ENCODE results near the gene NPM3. TPM values are rescaled to one million over a fixed set of nuclear protein-coding genes. Genes with fewer than 3 reads are reported as not detected.

The NPM3 gene
- total and polyA plus RNA-seq, 2 of the 13 experiments (the other 11 are each of a cell fraction or from before 2014, with no cell fraction given) = 47.6 to 129 TPM

- TF ChIP-seq THYN1 (CRISPR knock-in tag; IDR thresholded peaks at IDR 0.05; ENCODE audit: borderline replicate concordance, low read depth) (no peak), ZSCAN25 (CRISPR knock-in tag; IDR thresholded peaks at IDR 0.05) (peak; percentile 61; the same call in 1 of the 2 replicates), KLF11 (CRISPR knock-in tag; IDR thresholded peaks at IDR 0.05) (peak; percentile 27; the same call in 1 of the 2 replicates), ZBTB25 (CRISPR knock-in tag; IDR thresholded peaks at IDR 0.05) (no peak; the same call in 1 of the 2 replicates), E2F5 (CRISPR knock-in tag; conservative IDR thresholded peaks at IDR 0.05) (no peak), BCL6 (CRISPR knock-in tag; IDR thresholded peaks at IDR 0.05) (no peak), ATF2 (CRISPR knock-in tag; IDR thresholded peaks at IDR 0.05) (0 out of 2 replicates have a peak, but pooled peaks have one; percentile 4), ZFP41 (CRISPR knock-in tag; IDR thresholded peaks at IDR 0.05; ENCODE audit: borderline replicate concordance) (no peak), NFKB2 (CRISPR knock-in tag; IDR thresholded peaks at IDR 0.05; ENCODE audit: borderline replicate concordance) (peak; percentile 75; the same call in 1 of the 2 replicates), ZNF713 (CRISPR knock-in tag; IDR thresholded peaks at IDR 0.05) (0 out of 2 replicates have a peak, but pooled peaks have one; percentile 47), MED1 (CRISPR knock-in tag; IDR thresholded peaks at IDR 0.05) (peak; percentile 79), ZNF773 (CRISPR knock-in tag; IDR thresholded peaks at IDR 0.05; ENCODE audit: borderline replicate concordance) (peak; percentile 51; the same call in 1 of the 2 replicates), HOXA7 (CRISPR knock-in tag; IDR thresholded peaks at IDR 0.05) (no peak), LCORL (IDR thresholded peaks at IDR 0.05) (no peak), LCORL (CRISPR knock-in tag; IDR thresholded peaks at IDR 0.05) (0 out of 2 replicates have a peak, but pooled peaks have one; percentile 32), SRF (IDR thresholded peaks at IDR 0.05; ENCODE audit: low read depth, low read length) (no peak), JARID2 (CRISPR knock-in tag; IDR thresholded peaks at IDR 0.05; ENCODE audit: insufficient replicate concordance) (no peak), ZNF629 (CRISPR knock-in tag; conservative IDR thresholded peaks at IDR 0.05) (no peak), FOXK1 (CRISPR knock-in tag; IDR thresholded peaks at IDR 0.05; ENCODE audit: borderline replicate concordance, low read depth) (peak; percentile 92), GATA4 (IDR thresholded peaks at IDR 0.05; ENCODE audit: borderline replicate concordance, low read depth) (0 out of 2 replicates have a peak, but pooled peaks have one; percentile 39), KDM1A (CRISPR knock-in tag; IDR thresholded peaks at IDR 0.05) (no peak), CREB1 (IDR thresholded peaks at IDR 0.05) (peak; percentile 62), CREB1 (CRISPR knock-in tag; IDR thresholded peaks at IDR 0.05) (peak; percentile 81), ESRRA (CRISPR knock-in tag; IDR thresholded peaks at IDR 0.05; ENCODE audit: low read depth) (no peak; the same call in 1 of the 2 replicates)
These were observed 35.0 kb upstream of the NPM3 start, which contains the start of gene OGA (continued) for GRCh38 chr10:101818119-101818871.

All from HepG2 (cell line).